Measurements from ENCODE around the gene GATA6.
"Not testable (repeated sequence)": the region's sequence is repeated elsewhere in the genome, so short reads cannot be mapped to it uniquely, and the experiment has no call there.

Gene GATA6

GRCh38 chr18:22219568-22220355 lies 50.4 kb downstream of the GATA6 start:
- no peak overlapping the region for H3K4me3 ChIP-seq (ENCODE audit: low read length)
- TF ChIP-seq ZNF274 (IDR thresholded peaks at IDR 0.05; ENCODE audit: low read depth, low read length): no peak

- not testable (repeated sequence) for H3K4me3 ChIP-seq (ENCODE audit: low read length)
Measured at GRCh38 chr18:22220585-22220984, 51.2 kb downstream of the GATA6 start.

- no peak for TF ChIP-seq ZNF274 (IDR thresholded peaks at IDR 0.05; ENCODE audit: low read depth, low read length)
- H3K4me3 ChIP-seq (ENCODE audit: low read length): no peak overlapping the region
Measured at GRCh38 chr18:22221350-22221749, 52.0 kb downstream of the GATA6 start.

- TF ChIP-seq ZNF274 (IDR thresholded peaks at IDR 0.05; ENCODE audit: low read depth, low read length): no peak
- no peak overlapping the region for H3K4me3 ChIP-seq (ENCODE audit: low read length)
Measured at GRCh38 chr18:22223254-22223964, 54.0 kb downstream of the GATA6 start.

- no peak overlapping the region for H3K4me3 ChIP-seq (ENCODE audit: low read length)
- no peak for TF ChIP-seq ZNF274 (IDR thresholded peaks at IDR 0.05; ENCODE audit: low read depth, low read length)
Measured at GRCh38 chr18:22223965-22224322, 54.6 kb downstream of the GATA6 start.

GRCh38 chr18:22224339-22224738 lies 55.0 kb downstream of the GATA6 start:
- no peak overlapping the region for H3K4me3 ChIP-seq (ENCODE audit: low read length)
- no peak for TF ChIP-seq ZNF274 (IDR thresholded peaks at IDR 0.05; ENCODE audit: low read depth, low read length)

GRCh38 chr18:22226801-22227200 lies 57.4 kb downstream of the GATA6 start:
- TF ChIP-seq ZNF274 (IDR thresholded peaks at IDR 0.05; ENCODE audit: low read depth, low read length): no peak
- no peak overlapping the region for H3K4me3 ChIP-seq (ENCODE audit: low read length)

- H3K4me3 ChIP-seq (ENCODE audit: low read length): no peak overlapping the region
- TF ChIP-seq ZNF274 (IDR thresholded peaks at IDR 0.05; ENCODE audit: low read depth, low read length): no peak
Measured at GRCh38 chr18:22228976-22229375, 59.6 kb downstream of the GATA6 start.

- no peak for TF ChIP-seq ZNF274 (IDR thresholded peaks at IDR 0.05; ENCODE audit: low read depth, low read length)
- no peak overlapping the region for H3K4me3 ChIP-seq (ENCODE audit: low read length)
Measured at GRCh38 chr18:22229456-22230124, 60.2 kb downstream of the GATA6 start.

GRCh38 chr18:22230471-22230945 lies 61.1 kb downstream of the GATA6 start:
- no peak overlapping the region for H3K4me3 ChIP-seq (ENCODE audit: low read length)
- TF ChIP-seq ZNF274 (IDR thresholded peaks at IDR 0.05; ENCODE audit: low read depth, low read length): no peak

- TF ChIP-seq ZNF274 (IDR thresholded peaks at IDR 0.05; ENCODE audit: low read depth, low read length): no peak
- no peak overlapping the region for H3K4me3 ChIP-seq (ENCODE audit: low read length)
Measured at GRCh38 chr18:22233266-22233665, 63.9 kb downstream of the GATA6 start.

GRCh38 chr18:22238036-22238435 lies 68.6 kb downstream of the GATA6 start:
- no peak overlapping the region for H3K4me3 ChIP-seq (ENCODE audit: low read length)
- no peak for TF ChIP-seq ZNF274 (IDR thresholded peaks at IDR 0.05; ENCODE audit: low read depth, low read length)

- no peak overlapping the region for H3K4me3 ChIP-seq (ENCODE audit: low read length)
- TF ChIP-seq ZNF274 (IDR thresholded peaks at IDR 0.05; ENCODE audit: low read depth, low read length): no peak
Measured at GRCh38 chr18:22238681-22239080, 69.3 kb downstream of the GATA6 start.

- TF ChIP-seq ZNF274 (IDR thresholded peaks at IDR 0.05; ENCODE audit: low read depth, low read length): no peak
- no peak overlapping the region for H3K4me3 ChIP-seq (ENCODE audit: low read length)
Measured at GRCh38 chr18:22241921-22242361, 72.6 kb downstream of the GATA6 start.

- TF ChIP-seq ZNF274 (IDR thresholded peaks at IDR 0.05; ENCODE audit: low read depth, low read length): no peak
- H3K4me3 ChIP-seq (ENCODE audit: low read length): no peak overlapping the region
Measured at GRCh38 chr18:22243513-22243912, 74.1 kb downstream of the GATA6 start.
